Activated naive CD8-positive, alpha-beta T cell treated with anti-CD3 and anti-CD28 coated beads for 36 hours (primary cell): ENCODE measurements around the gene ADAMTS12. TPM values are rescaled to one million over a fixed set of nuclear protein-coding genes. Genes with fewer than 3 reads are reported as not detected.

ENCODE experiments used
- DNase-seq: peaks from one replicate; pipeline ENCODE4 v3.0.0; 2021
- H3K27ac Mint-ChIP-seq: one replicate; pipeline ENCODE4 v1.8.0; 2022; ENCODE audit warnings: mild to moderate bottlenecking, moderate library complexity, mixed read lengths
- H3K27me3 Mint-ChIP-seq: one replicate; pipeline ENCODE4 v1.8.0; 2022; ENCODE audit warnings: mild to moderate bottlenecking, mixed read lengths
- H3K36me3 Mint-ChIP-seq: one replicate; pipeline ENCODE4 v1.8.0; 2021; ENCODE audit warnings: mild to moderate bottlenecking, mixed read lengths
- H3K4me1 Mint-ChIP-seq: one replicate; pipeline ENCODE4 v1.8.0; 2021; ENCODE audit warnings: mixed read lengths
- H3K4me3 Mint-ChIP-seq: one replicate; pipeline ENCODE4 v1.8.0; 2022; ENCODE audit warnings: mild to moderate bottlenecking, moderate library complexity, mixed read lengths
- H3K9me3 Mint-ChIP-seq: one replicate; pipeline ENCODE4 v1.8.0; 2022; ENCODE audit warnings: mixed read lengths
- total RNA-seq, 2 experiments: library from RNA; stranded (reverse); gene quantifications; one replicate each; pipeline ENCODE4 v1.2.3, GENCODE V29; 2021

ADAMTS12 gene
- total RNA-seq, 2 experiments from 2014 or later, result not detected

- Mint-ChIP-seq H3K4me3 (no peak overlapping the region), H3K27ac (no peak overlapping the region), H3K36me3 (no peaks in the 10 kb centered on the region), H3K4me1 (no peaks in the 10 kb centered on the region), H3K9me3 (no peaks in the 10 kb centered on the region), H3K27me3 (peaks cover 3% of the 10 kb centered on the region)
- DNase-seq, result no peak
Measured at GRCh38 chr5:33513462-33514185, 378.2 kb downstream of the ADAMTS12 start.

DNA sequence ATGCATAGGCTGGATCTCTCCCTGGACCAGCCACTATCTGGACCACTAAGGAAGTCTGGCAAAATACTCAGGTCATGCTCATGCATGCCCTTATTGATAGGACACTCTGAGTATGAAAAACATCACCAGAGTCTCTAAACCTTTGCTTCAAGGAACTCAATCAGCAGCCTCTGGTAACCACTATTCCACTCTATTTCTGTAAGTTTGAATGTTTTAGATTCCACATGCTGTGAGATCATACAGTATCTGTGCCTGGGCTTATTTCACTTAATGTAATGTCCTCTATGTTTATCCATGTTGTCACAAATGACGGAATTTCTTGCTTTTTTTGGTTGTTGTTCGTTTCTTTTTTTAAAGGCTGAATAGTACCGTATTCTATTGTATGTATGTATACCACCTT is 382.8 kb downstream of the ADAMTS12 start:
- no peaks in the 10 kb centered on the region for H3K4me1 Mint-ChIP-seq
- no peaks in the 10 kb centered on the region for H3K36me3 Mint-ChIP-seq
- no peak overlapping the region for H3K27ac Mint-ChIP-seq

GRCh38 chr5:33507426-33507825 is 384.4 kb downstream of the ADAMTS12 start:
- no peak overlapping the region for H3K4me3 Mint-ChIP-seq
- H3K36me3 Mint-ChIP-seq, result no peaks in the 10 kb centered on the region

More for the DNA sequence above, 382.8 kb downstream of the ADAMTS12 start:
- no peaks in the 10 kb centered on the region for H3K27me3 Mint-ChIP-seq
- no peak for DNase-seq
- no peaks in the 10 kb centered on the region for H3K9me3 Mint-ChIP-seq
- no peak overlapping the region for H3K4me3 Mint-ChIP-seq

DNA sequence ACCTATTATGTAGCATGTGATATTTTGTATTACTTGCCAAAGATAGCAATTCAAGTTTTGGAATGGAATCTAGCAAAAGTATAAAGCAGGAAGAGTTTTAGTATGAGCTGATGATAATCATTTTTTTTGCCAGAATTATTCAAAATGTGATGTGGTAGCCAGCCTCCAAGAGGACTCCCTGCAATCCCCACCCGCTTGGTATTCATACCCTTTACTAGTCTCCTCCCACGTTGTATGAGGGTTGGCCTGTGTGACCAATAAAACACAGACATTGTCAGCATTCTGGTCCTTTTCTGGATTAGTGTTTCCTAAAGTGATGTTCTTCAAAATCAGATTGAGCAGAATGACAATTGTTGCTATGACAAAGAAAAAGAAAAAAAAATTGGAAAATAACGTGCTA is 387.2 kb downstream of the ADAMTS12 start:
- Mint-ChIP-seq H3K4me3 (no peak overlapping the region), H3K36me3 (no peaks in the 10 kb centered on the region), H3K27me3 (no peaks in the 10 kb centered on the region), H3K9me3 (no peaks in the 10 kb centered on the region), H3K4me1 (no peaks in the 10 kb centered on the region), H3K27ac (no peak overlapping the region)
- DNase-seq, result no peak

More at GRCh38 chr5:33507426-33507825, 384.4 kb downstream of the ADAMTS12 start:
- H3K27ac Mint-ChIP-seq, result no peak overlapping the region
- no peaks in the 10 kb centered on the region for H3K27me3 Mint-ChIP-seq
- DNase-seq, result no peak
- no peaks in the 10 kb centered on the region for H3K4me1 Mint-ChIP-seq
- no peaks in the 10 kb centered on the region for H3K9me3 Mint-ChIP-seq

DNA sequence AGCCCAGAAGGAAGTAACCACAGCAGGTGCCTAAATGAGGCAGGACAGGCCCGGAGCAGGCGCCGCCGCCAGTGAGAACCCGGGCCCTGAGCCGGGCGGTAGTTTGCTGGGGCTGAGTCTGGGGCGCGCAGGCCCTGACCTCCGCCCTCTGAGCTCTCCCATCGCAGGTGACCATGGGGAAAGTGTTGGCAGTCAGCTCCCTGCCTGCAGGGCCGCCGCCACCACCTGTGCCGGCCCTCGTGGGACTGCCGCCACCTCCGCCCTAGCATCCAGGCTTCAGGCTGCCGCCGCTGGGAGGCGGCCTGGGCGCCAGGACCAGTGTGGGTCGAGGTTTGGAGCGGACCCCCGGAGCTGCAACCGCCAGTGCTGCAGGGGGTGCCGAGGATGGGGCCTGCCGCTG is 389.9 kb downstream of the ADAMTS12 start:
- DNase-seq, result no peak
- no peaks in the 10 kb centered on the region for H3K4me1 Mint-ChIP-seq
- H3K4me3 Mint-ChIP-seq, result no peak overlapping the region
- no peaks in the 10 kb centered on the region for H3K36me3 Mint-ChIP-seq
- no peak overlapping the region for H3K27ac Mint-ChIP-seq
- H3K9me3 Mint-ChIP-seq, result no peaks in the 10 kb centered on the region
- H3K27me3 Mint-ChIP-seq, result no peaks in the 10 kb centered on the region

DNA sequence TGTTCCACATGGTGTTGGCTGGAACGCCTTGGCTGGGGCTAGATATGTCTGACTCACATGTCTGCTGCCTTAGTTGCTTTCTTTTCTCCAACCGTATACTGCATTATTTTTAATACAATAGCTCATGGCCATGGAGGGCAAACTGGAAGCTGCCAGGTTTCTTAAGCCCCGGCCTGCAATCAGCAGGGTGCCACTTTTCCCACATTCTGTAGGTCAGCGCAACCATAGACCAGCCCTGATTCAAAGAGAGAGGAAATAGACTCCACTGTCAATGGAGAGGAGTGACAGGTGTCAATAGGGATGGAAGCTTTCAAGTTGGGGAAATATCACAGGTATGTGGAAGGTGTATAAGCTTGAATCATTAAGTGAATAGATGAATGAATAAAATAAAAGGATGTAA is 390.5 kb downstream of the ADAMTS12 start:
- Mint-ChIP-seq H3K4me3 (no peak overlapping the region), H3K36me3 (no peaks in the 10 kb centered on the region), H3K27me3 (no peaks in the 10 kb centered on the region), H3K27ac (no peak overlapping the region), H3K9me3 (no peaks in the 10 kb centered on the region), H3K4me1 (no peaks in the 10 kb centered on the region)
- no peak for DNase-seq

- H3K27me3 Mint-ChIP-seq, result no peaks in the 10 kb centered on the region
- no peak overlapping the region for H3K27ac Mint-ChIP-seq
Measured at GRCh38 chr5:33494466-33494865, 397.3 kb downstream of the ADAMTS12 start.

DNA sequence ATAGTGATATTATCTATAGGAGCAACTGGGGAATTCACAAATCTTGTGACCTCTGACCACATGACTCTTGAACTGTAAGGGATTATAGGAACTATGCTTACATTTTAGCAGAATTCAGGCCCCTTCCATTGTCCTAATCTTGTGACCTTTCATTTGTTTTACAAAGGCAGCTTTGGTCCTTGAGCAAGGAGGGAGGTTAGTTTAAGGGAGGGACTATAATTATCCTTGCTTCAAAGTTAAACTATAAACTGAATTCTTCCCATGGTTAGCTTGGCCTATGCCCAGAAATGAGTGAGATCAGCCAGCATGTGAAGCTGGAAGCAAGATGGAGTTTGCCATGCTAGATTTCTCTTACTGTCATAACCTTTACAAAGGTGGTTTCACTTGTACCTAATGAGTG is 399.8 kb downstream of the ADAMTS12 start:
- Mint-ChIP-seq H3K27me3 (no peaks in the 10 kb centered on the region), H3K27ac (no peak overlapping the region), H3K4me1 (no peaks in the 10 kb centered on the region), H3K4me3 (no peak overlapping the region), H3K36me3 (peaks cover 2% of the 10 kb centered on the region), H3K9me3 (no peaks in the 10 kb centered on the region)
- no peak for DNase-seq

More at GRCh38 chr5:33494466-33494865, 397.3 kb downstream of the ADAMTS12 start:
- Mint-ChIP-seq H3K4me3 (no peak overlapping the region), H3K9me3 (no peaks in the 10 kb centered on the region), H3K4me1 (no peaks in the 10 kb centered on the region), H3K36me3 (no peaks in the 10 kb centered on the region)
- DNase-seq, result no peak

DNA sequence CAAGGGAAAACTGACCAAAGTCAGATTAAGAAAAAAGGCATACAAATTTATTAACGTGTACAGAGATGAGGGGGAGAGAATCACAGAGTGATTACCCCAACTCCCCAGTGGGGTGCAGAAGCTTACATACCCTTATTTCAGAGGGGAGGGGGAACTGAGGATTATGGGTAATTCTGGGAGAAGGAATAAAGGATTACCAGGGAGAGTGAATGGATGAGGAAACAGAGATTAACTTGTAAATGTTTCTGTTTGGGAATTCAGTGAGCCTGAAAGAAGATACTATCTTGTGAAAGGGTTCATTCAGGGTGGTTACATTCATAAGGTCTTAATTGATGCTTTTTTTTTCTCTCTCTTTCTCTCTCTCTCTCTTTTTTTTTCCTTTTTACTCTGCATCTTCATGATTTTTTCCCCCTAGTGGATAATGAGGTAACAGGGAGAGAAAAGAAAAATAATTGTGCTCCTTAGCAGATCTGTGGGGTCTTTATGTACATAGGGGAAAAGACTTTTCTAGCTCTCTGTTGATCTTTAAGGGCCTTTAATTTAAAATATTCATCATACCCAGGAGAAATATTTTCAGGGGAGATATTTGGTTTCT is 401.6 kb downstream of the ADAMTS12 start:
- Mint-ChIP-seq H3K4me3 (no peak overlapping the region), H3K4me1 (no peaks in the 10 kb centered on the region), H3K27ac (no peak overlapping the region), H3K27me3 (no peaks in the 10 kb centered on the region), H3K9me3 (no peaks in the 10 kb centered on the region), H3K36me3 (peaks cover 4% of the 10 kb centered on the region)
- no peak for DNase-seq

DNA sequence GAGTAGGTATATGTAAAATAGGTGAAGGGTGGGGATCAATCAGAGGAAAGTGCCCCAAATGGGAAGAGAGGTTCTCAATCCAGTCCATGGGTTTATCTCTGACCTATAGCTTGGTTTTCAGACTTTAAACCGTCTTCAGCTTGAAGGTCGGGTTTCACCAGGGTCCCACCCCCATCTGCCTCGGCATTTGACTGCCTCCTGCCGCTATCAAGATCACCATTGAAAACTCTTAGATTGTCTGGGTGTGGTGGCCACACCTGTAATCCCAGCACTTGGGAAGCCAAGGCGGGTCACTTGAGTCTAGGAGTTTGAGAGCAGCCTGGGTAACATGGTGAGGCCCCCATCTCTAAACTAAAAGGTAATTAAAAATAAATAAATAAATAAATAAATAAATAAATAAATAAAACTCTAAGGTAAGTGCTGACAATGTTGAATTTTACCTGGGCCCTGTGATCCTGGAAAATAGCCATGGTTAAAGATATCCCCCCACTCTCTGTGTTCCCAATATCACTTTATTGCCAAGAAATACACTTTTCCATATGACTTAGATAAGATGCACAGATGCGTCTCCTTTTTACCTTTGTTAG is 402.2 kb downstream of the ADAMTS12 start:
- DNase-seq, result no peak
- peaks cover 4% of the 10 kb centered on the region for H3K36me3 Mint-ChIP-seq
- no peaks in the 10 kb centered on the region for H3K27me3 Mint-ChIP-seq
- no peaks in the 10 kb centered on the region for H3K9me3 Mint-ChIP-seq
- H3K4me1 Mint-ChIP-seq, result no peaks in the 10 kb centered on the region
- no peak overlapping the region for H3K4me3 Mint-ChIP-seq
- no peak overlapping the region for H3K27ac Mint-ChIP-seq

DNA sequence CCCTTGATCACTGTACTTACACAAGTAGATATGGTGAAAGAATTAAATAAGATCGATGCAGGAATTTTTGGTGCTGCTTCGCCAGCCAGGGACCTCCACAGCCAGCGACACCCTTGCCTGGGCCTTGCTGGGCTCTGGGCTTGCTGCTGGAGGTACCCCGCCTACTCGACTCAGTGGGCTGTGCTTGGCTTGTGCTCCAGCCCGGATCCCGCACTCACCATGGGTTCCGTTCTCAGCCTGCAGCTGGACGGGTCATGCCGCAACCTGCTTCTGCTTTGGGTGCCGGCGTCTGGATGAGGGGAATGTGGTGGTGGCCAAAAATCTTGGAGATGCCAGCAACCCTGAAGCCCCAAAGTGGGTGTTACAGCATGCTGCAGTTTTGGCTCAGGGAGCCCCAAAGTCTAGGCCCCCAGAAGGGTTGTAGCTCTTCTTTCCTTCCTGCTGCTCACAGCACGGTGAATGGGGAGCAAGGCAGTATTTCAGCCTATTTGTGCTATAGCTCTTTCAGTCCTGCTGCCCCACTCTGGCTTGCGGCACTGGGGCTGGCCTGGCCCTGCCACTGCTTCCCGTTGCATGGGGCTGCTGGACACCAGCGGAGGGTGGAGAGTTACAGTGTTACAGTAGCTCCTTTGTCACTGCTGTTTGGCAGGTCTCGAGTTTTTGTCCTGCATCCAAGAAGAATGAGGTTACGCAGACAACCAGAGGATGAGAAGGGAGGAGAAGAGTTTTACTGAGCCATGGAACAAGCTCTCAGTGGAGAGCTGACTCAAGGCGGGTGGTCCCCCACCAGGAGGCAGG is 403.0 kb downstream of the ADAMTS12 start:
- Mint-ChIP-seq H3K4me3 (no peak overlapping the region), H3K4me1 (no peaks in the 10 kb centered on the region), H3K9me3 (no peaks in the 10 kb centered on the region), H3K27me3 (no peaks in the 10 kb centered on the region), H3K36me3 (peaks cover 4% of the 10 kb centered on the region), H3K27ac (no peak overlapping the region)
- no peak for DNase-seq

DNA sequence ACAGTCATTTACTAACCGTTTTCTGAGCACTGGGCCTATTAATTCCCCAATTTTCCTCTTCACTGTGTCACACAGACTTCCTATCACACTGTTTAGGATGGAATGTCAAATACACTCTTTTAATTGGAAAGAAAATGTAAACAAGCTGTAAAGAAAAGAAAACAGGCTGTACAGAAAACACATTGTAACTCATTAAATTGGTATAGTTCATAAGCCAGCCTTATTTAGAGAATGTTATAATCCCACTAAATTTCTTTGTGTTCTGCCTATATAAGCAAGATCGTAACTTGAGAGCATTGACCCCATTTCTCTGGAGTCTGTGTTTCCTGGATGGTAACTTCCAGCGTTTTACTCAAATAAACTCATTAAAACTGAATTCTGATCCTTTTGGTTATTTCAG is 404.6 kb downstream of the ADAMTS12 start:
- Mint-ChIP-seq H3K4me3 (no peak overlapping the region), H3K27ac (no peak overlapping the region), H3K9me3 (no peaks in the 10 kb centered on the region), H3K4me1 (no peaks in the 10 kb centered on the region), H3K27me3 (no peaks in the 10 kb centered on the region), H3K36me3 (peaks cover 11% of the 10 kb centered on the region)
- no peak for DNase-seq

DNA sequence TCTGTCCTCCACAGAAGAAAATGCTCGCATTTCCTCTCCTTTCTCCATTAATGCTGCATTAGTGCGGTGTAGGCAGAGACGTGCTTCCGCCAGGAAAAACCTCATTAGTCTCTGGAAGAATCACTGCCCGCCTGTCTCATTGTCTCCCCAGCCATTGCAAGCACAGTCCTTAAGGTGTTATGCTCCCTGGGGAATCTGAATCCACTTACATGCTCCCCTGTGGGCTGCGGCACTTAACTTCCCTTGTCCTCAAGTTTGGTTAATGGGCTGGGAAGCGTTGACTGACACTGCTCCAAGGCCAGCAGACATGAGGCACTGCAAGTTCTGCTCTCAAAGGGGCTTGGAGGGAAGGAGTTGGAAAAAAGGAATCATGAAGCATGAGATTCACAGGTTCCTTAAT is 409.5 kb downstream of the ADAMTS12 start:
- no peaks in the 10 kb centered on the region for H3K9me3 Mint-ChIP-seq
- no peaks in the 10 kb centered on the region for H3K4me1 Mint-ChIP-seq
- no peak for DNase-seq
- H3K36me3 Mint-ChIP-seq, result peaks cover 20% of the 10 kb centered on the region
- H3K4me3 Mint-ChIP-seq, result no peak overlapping the region
- no peaks in the 10 kb centered on the region for H3K27me3 Mint-ChIP-seq
- H3K27ac Mint-ChIP-seq, result no peak overlapping the region

- Mint-ChIP-seq H3K4me1 (no peaks in the 10 kb centered on the region), H3K27me3 (no peaks in the 10 kb centered on the region), H3K9me3 (no peaks in the 10 kb centered on the region), H3K27ac (no peak overlapping the region), H3K4me3 (no peak overlapping the region), H3K36me3 (peaks cover 32% of the 10 kb centered on the region)
- DNase-seq, result no peak
Measured at GRCh38 chr5:33480876-33481275, 410.9 kb downstream of the ADAMTS12 start.

DNA sequence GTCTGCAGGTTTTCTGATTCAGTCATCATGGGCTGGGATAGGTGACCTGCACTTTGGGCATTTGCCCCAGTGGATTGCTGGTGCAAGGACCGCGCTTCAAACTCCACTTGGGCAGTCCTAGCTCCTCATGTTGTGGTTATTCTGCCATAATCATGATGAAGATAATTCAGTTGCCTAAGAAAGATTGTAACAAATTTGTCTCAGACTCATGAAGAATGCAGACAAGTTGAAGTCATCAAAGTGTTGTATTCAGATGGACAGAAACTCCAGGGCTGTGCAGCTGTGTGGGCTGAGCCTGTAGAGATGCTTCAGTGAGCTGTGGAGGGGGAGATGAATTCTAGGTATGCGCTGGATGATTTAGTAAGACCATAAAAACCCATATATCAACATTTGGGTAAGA is 412.5 kb downstream of the ADAMTS12 start:
- H3K36me3 Mint-ChIP-seq, result peaks cover 47% of the 10 kb centered on the region
- no peaks in the 10 kb centered on the region for H3K27me3 Mint-ChIP-seq
- no peaks in the 10 kb centered on the region for H3K4me1 Mint-ChIP-seq
- H3K4me3 Mint-ChIP-seq, result no peak overlapping the region
- no peak for DNase-seq
- no peak overlapping the region for H3K27ac Mint-ChIP-seq
- peaks cover 9% of the 10 kb centered on the region for H3K9me3 Mint-ChIP-seq
